ENCODE data around the gene MCCC1. TPM values are rescaled to one million over a fixed set of nuclear protein-coding genes. Genes with fewer than 3 reads are reported as not detected.

Gene MCCC1
- total and polyA plus RNA-seq, 10 of the 15 experiments (the other 5 are each of a cell fraction or from before 2014, with no cell fraction given), result 35.0 to 71.7 (median 47.0) TPM

DNA sequence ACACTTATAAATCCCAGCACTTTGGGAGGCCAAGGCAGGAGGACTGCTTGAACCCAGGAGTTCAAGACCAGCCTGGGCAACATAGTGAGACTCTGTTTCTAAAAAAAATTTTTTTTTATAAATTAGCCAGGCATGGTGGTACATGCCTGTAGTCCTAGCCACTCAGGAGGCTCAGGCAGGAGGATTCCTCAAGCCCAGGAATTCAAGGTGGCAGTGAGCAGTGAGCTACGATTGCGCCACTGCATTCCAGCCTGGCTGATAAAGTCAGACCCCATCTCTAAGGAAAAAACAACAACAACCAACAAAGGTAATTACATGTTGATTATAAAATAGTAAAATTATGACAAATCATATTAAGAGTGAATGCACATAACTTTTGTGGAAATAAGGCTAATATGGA is 40.9 kb downstream of the MCCC1 start:
- DNase-seq (ENCODE audit: low read depth, low spot score) (no peak), ATAC-seq (no peak), FAIRE-seq (no peak)
- no peaks in the 10 kb centered on the region for H3K79me2 ChIP-seq (ENCODE audit: control insufficient read depth, insufficient read depth, low read length)
- ChIA-PET SMC1A (ENCODE audit: uncharacterized antibody, unreplicated experiment) (no interaction called here), CTCF (interaction anchor here (1.2 kb wide), 1 partner anchor 28 kb away, joined by 3 read pairs; no protein-coding TSS in a partner anchor), RAD21 (ENCODE audit: unreplicated experiment) (no interaction called here), POLR2A (no interaction called here)
- H3K36me3 ChIP-seq (ENCODE audit: control insufficient read depth in 2 of 2, insufficient read depth in 2 of 2, low read length in 1 of 2), result peaks cover 0 to 5% of the 10 kb centered on the region in 2 experiments; a peak in 1 of 4 replicates
- no peak overlapping the region for H2AFZ ChIP-seq (ENCODE audit: control insufficient read depth, low read depth, low read length)
- TF ChIP-seq ZNF622 (IDR thresholded peaks at IDR 0.05), result no peak
- no peak for TF ChIP-seq EED (IDR thresholded peaks at IDR 0.05; ENCODE audit: low read depth)
- no peak for TF ChIP-seq IKZF1 (conservative IDR thresholded peaks at IDR 0.05)
- TF ChIP-seq SREBF2 (IDR thresholded peaks at IDR 0.05; ENCODE audit: low read length), result no peak
- no peak for TF ChIP-seq RAD51 (IDR thresholded peaks at IDR 0.05)
- TF ChIP-seq HDGF (IDR thresholded peaks at IDR 0.05), result no peak
- TF ChIP-seq POLR2AphosphoS5 (IDR thresholded peaks at IDR 0.05; ENCODE audit: low read length), result no peak
- no peak for TF ChIP-seq SMAD1 (IDR thresholded peaks at IDR 0.05; ENCODE audit: low read depth, partially characterized antibody)
- TF ChIP-seq POLR2A (IDR thresholded peaks at IDR 0.05; ENCODE audit: low read depth, low read length), result no peak
- TF ChIP-seq ZSCAN29 (IDR thresholded peaks at IDR 0.05), result no peak
- TF ChIP-seq, protein P1, sequence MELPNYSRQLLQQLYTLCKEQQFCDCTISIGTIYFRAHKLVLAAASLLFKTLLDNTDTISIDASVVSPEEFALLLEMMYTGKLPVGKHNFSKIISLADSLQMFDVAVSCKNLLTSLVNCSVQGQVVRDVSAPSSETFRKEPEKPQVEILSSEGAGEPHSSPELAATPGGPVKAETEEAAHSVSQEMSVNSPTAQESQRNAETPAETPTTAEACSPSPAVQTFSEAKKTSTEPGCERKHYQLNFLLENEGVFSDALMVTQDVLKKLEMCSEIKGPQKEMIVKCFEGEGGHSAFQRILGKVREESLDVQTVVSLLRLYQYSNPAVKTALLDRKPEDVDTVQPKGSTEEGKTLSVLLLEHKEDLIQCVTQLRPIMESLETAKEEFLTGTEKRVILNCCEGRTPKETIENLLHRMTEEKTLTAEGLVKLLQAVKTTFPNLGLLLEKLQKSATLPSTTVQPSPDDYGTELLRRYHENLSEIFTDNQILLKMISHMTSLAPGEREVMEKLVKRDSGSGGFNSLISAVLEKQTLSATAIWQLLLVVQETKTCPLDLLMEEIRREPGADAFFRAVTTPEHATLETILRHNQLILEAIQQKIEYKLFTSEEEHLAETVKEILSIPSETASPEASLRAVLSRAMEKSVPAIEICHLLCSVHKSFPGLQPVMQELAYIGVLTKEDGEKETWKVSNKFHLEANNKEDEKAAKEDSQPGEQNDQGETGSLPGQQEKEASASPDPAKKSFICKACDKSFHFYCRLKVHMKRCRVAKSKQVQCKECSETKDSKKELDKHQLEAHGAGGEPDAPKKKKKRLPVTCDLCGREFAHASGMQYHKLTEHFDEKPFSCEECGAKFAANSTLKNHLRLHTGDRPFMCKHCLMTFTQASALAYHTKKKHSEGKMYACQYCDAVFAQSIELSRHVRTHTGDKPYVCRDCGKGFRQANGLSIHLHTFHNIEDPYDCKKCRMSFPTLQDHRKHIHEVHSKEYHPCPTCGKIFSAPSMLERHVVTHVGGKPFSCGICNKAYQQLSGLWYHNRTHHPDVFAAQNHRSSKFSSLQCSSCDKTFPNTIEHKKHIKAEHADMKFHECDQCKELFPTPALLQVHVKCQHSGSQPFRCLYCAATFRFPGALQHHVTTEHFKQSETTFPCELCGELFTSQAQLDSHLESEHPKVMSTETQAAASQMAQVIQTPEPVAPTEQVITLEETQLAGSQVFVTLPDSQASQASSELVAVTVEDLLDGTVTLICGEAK (IDR thresholded peaks at IDR 0.05; ENCODE audit: borderline replicate concordance), result no peak
- TF ChIP-seq, protein P2, sequence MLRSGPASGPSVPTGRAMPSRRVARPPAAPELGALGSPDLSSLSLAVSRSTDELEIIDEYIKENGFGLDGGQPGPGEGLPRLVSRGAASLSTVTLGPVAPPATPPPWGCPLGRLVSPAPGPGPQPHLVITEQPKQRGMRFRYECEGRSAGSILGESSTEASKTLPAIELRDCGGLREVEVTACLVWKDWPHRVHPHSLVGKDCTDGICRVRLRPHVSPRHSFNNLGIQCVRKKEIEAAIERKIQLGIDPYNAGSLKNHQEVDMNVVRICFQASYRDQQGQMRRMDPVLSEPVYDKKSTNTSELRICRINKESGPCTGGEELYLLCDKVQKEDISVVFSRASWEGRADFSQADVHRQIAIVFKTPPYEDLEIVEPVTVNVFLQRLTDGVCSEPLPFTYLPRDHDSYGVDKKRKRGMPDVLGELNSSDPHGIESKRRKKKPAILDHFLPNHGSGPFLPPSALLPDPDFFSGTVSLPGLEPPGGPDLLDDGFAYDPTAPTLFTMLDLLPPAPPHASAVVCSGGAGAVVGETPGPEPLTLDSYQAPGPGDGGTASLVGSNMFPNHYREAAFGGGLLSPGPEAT (IDR thresholded peaks at IDR 0.05; ENCODE audit: low read depth), result no peak
- TF ChIP-seq NFXL1 (IDR thresholded peaks at IDR 0.05; ENCODE audit: borderline replicate concordance), result no peak
- no peak for TF ChIP-seq STAT3 (IDR thresholded peaks at IDR 0.05; ENCODE audit: low read depth, low read length)
- TF ChIP-seq, protein P3, sequence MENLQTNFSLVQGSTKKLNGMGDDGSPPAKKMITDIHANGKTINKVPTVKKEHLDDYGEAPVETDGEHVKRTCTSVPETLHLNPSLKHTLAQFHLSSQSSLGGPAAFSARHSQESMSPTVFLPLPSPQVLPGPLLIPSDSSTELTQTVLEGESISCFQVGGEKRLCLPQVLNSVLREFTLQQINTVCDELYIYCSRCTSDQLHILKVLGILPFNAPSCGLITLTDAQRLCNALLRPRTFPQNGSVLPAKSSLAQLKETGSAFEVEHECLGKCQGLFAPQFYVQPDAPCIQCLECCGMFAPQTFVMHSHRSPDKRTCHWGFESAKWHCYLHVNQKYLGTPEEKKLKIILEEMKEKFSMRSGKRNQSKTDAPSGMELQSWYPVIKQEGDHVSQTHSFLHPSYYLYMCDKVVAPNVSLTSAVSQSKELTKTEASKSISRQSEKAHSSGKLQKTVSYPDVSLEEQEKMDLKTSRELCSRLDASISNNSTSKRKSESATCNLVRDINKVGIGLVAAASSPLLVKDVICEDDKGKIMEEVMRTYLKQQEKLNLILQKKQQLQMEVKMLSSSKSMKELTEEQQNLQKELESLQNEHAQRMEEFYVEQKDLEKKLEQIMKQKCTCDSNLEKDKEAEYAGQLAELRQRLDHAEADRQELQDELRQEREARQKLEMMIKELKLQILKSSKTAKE (IDR thresholded peaks at IDR 0.05; ENCODE audit: low read depth, poor library complexity, severe bottlenecking), result no peak
- TF ChIP-seq SUZ12 (IDR thresholded peaks at IDR 0.05; ENCODE audit: unreplicated experiment), result no peak
- in situ Hi-C loops (cut with MboI), result no loop called here
- H3K4me2 ChIP-seq (ENCODE audit: control insufficient read depth, insufficient read depth), result no peak overlapping the region
- 93% methylated on average over 2 of the region's 2 CpGs for WGBS (ENCODE audit: insufficient coverage, insufficient replicate concordance, low lambda C conversion rate, missing lambda C conversion rate)
- H3K4me3 ChIP-seq, result no peak overlapping the region
- no peak overlapping the region for H3K9ac ChIP-seq (ENCODE audit: control insufficient read depth, insufficient read depth, low read length)
- H3K4me1 ChIP-seq (ENCODE audit: control insufficient read depth, insufficient read depth, low read length), result no peaks in the 10 kb centered on the region
- H3K27me3 ChIP-seq (replicated peaks in 1 of 2; ENCODE audit: control insufficient read depth in 2 of 2, insufficient read depth in 2 of 2, low read length in 1 of 2), result no peaks in the 10 kb centered on the region
- no TSS peak for BruUV-seq (replicated peaks)
- intact Hi-C loops (cut with micrococcal nuclease; ENCODE audit: unreplicated experiment), result no loop called here
- H3K27ac ChIP-seq (ENCODE audit: control insufficient read depth, insufficient read depth), result no peak overlapping the region
- no peaks in the 10 kb centered on the region for H3K9me3 ChIP-seq (replicated peaks; ENCODE audit: control insufficient read depth, insufficient read depth, low read length)
- no peaks in the 10 kb centered on the region for H4K20me1 ChIP-seq (ENCODE audit: control insufficient read depth, insufficient read depth)

All from GM12878 (cell line).